ENCODE data around the gene SUCLG2. TPM values are rescaled to one million over a fixed set of nuclear protein-coding genes. Genes with fewer than 3 reads are reported as not detected.
A peak's percentile ranks its signal among the peaks of the same experiment; 100 is the strongest.

SUCLG2 gene
- total and polyA plus RNA-seq, 11 donors: 41.6 to 119 (median 77.6) TPM

- no peak for DNase-seq
- intact Hi-C loops (cut with DNase I): loop anchor here in 1 of 10 donors (10.0 kb wide), 1 partner anchor 236 kb away; the partner anchor contains the start of gene SUCLG2
- no peaks in the 10 kb centered on the region for H3K27me3 ChIP-seq
- no peak overlapping the region for H3K4me3 ChIP-seq
- no peaks in the 10 kb centered on the region for H3K36me3 ChIP-seq
- H3K9me3 ChIP-seq: peaks cover 0 to 18% (median 8%) of the 10 kb centered on the region in 12 donors
- peak overlapping the region in 1 of 12 donors; percentile 19 for H3K27ac ChIP-seq
- peak in 3 of 4 donors; percentile 19 to 27 (median 21) for ATAC-seq
- WGBS, 4 donors: 52 to 67% (median 61%) methylated on average over 2 of the region's 2 CpGs
- TF ChIP-seq POLR2A (IDR thresholded peaks at IDR 0.05) (no peak), CTCF (IDR thresholded peaks at IDR 0.05) (no peak)
- peaks cover 0 to 8% (median 1%) of the 10 kb centered on the region in 12 donors for H3K4me1 ChIP-seq
Measured at GRCh38 chr3:67419218-67419529, 235.2 kb downstream of the SUCLG2 start.

- Histone ChIP-seq H3K27ac (peak overlapping the region in 1 of 12 donors; percentile 19), H3K36me3 (no peaks in the 10 kb centered on the region), H3K4me1 (peaks cover 0 to 8% (median 1%) of the 10 kb centered on the region in 12 donors), H3K4me3 (no peak overlapping the region), H3K9me3 (peaks cover 0 to 18% (median 8%) of the 10 kb centered on the region in 12 donors), H3K27me3 (no peaks in the 10 kb centered on the region)
- no peak for TF ChIP-seq CTCF (IDR thresholded peaks at IDR 0.05)
- TF ChIP-seq POLR2A (IDR thresholded peaks at IDR 0.05): no peak
- ATAC-seq: peak; percentile 94 to 98 (median 96)
- intact Hi-C loops (cut with DNase I): loop anchor here in 1 of 10 donors (10.0 kb wide), 1 partner anchor 236 kb away; the partner anchor contains the start of gene SUCLG2
- DNase-seq: no peak
- WGBS, 4 donors: 41 to 58% (median 49%) methylated on average over 3 of the region's 3 CpGs
Measured at GRCh38 chr3:67418426-67419217, 235.8 kb downstream of the SUCLG2 start.

- Histone ChIP-seq H3K4me1 (peaks cover 0 to 14% (median 3%) of the 10 kb centered on the region in 12 donors), H3K9me3 (peaks cover 0 to 18% (median 8%) of the 10 kb centered on the region in 12 donors), H3K36me3 (no peaks in the 10 kb centered on the region), H3K27ac (no peak overlapping the region), H3K27me3 (no peaks in the 10 kb centered on the region), H3K4me3 (no peak overlapping the region)
- DNase-seq: no peak
- 91 to 100% (median 94%) methylated on average over 1 of the region's 1 CpG for WGBS, 4 donors
- no peak for TF ChIP-seq POLR2A (IDR thresholded peaks at IDR 0.05)
- TF ChIP-seq CTCF (IDR thresholded peaks at IDR 0.05): peak in 1 of 12 donors; percentile 6
- intact Hi-C loops (cut with DNase I): loop anchor here in 1 of 10 donors (10.0 kb wide), 1 partner anchor 238 kb away; the partner anchor contains the start of gene SUCLG2
- no peak for ATAC-seq
Measured at GRCh38 chr3:67416703-67417102, 237.7 kb downstream of the SUCLG2 start.

GRCh38 chr3:67415511-67415910 is 238.9 kb downstream of the SUCLG2 start:
- WGBS, 4 donors: 0 to 44% (median 23%) methylated on average over 1 of the region's 1 CpG
- Histone ChIP-seq H3K27ac (no peak overlapping the region), H3K4me1 (peaks cover 0 to 15% (median 3%) of the 10 kb centered on the region in 12 donors), H3K27me3 (no peaks in the 10 kb centered on the region), H3K4me3 (no peak overlapping the region), H3K9me3 (peaks cover 0 to 11% (median 7%) of the 10 kb centered on the region in 12 donors), H3K36me3 (no peaks in the 10 kb centered on the region)
- TF ChIP-seq CTCF (IDR thresholded peaks at IDR 0.05): no peak
- no peak for TF ChIP-seq POLR2A (IDR thresholded peaks at IDR 0.05)
- ATAC-seq (no peak), DNase-seq (no peak)
- intact Hi-C loops (cut with DNase I): loop anchor here in 1 of 10 donors (10.0 kb wide), 1 partner anchor 239 kb away; the partner anchor contains the start of gene SUCLG2
